Measurements from ENCODE around the gene EHD4. TPM values are rescaled to one million over a fixed set of nuclear protein-coding genes. Genes with fewer than 3 reads are reported as not detected.

EHD4 gene
- polyA plus RNA-seq, 1 of the 3 experiments (the other 2 are of a cell fraction): 17.5 TPM

GRCh38 chr15:42018306-42019224 is 46.2 kb upstream of the EHD4 start:
- WGBS (ENCODE audit: low lambda C conversion rate): 45% methylated on average over 5 of the region's 6 CpGs
- CTCF ChIA-PET: interaction anchor here (0.6 to 2.1 kb wide), 10 partner anchors 15 to 66 kb away, joined by 3 to 9 read pairs (median 4); no protein-coding TSS in a partner anchor
- Histone ChIP-seq H3K36me3 (replicated peaks in 1 of 2; ENCODE audit: control insufficient read depth in 1 of 2, insufficient read depth in 2 of 2, low read length in 1 of 2) (no peaks in the 10 kb centered on the region), H3K4me2 (no peak overlapping the region), H2AFZ (ENCODE audit: low read depth) (no peak overlapping the region), H3K27me3 (ENCODE audit: insufficient read depth) (peaks cover 9% of the 10 kb centered on the region; the same call in 1 of the 2 replicates), H3K79me2 (ENCODE audit: insufficient read depth) (no peaks in the 10 kb centered on the region), H3K4me3 (ENCODE audit: low read depth in 2 of 2, low read length in 1 of 2) (no peak overlapping the region), H3F3A (replicated peaks; ENCODE audit: insufficient read depth) (no peaks in the 10 kb centered on the region), H4K20me1 (ENCODE audit: insufficient read depth) (no peaks in the 10 kb centered on the region), H3K9me2 (no peaks in the 10 kb centered on the region), H3K4me1 (ENCODE audit: control insufficient read depth in 1 of 2, insufficient read depth in 2 of 2, low read depth in 1 of 2, low read length in 1 of 2) (peaks cover 0 to 18% of the 10 kb centered on the region in 2 experiments; a peak in 1 of 4 replicates), H3K9ac (no peak overlapping the region), H3K27ac (ENCODE audit: low read depth in 2 of 2, low read length in 1 of 2) (no peak overlapping the region; a peak in 1 of 4 replicates), H3K9me3 (no peaks in the 10 kb centered on the region)
- peak; percentile 52 for DNase-seq
- POLR2A ChIA-PET: no interaction called here
- TF ChIP-seq USF2 (IDR thresholded peaks at IDR 0.05; ENCODE audit: borderline replicate concordance, low read depth, low read length) (no peak), GATA2 (CRISPR knock-in tag; IDR thresholded peaks at IDR 0.05) (peak; percentile 78), NFIC (IDR thresholded peaks at IDR 0.05; ENCODE audit: borderline replicate concordance) (no peak), REST (IDR thresholded peaks at IDR 0.05; ENCODE audit: low read depth, low read length) (no peak), CHD2 (IDR thresholded peaks at IDR 0.05; ENCODE audit: low read length, partially characterized antibody) (peak; percentile 16), EP300 (IDR thresholded peaks at IDR 0.05; ENCODE audit: borderline replicate concordance in 1 of 2, low read depth in 1 of 2, low read length in 1 of 2) (no peak), GABPA (IDR thresholded peaks at IDR 0.05; ENCODE audit: low read depth) (no peak), FOSL2 (IDR thresholded peaks at IDR 0.05; ENCODE audit: borderline replicate concordance, low read depth) (no peak), EZH2phosphoT487 (IDR thresholded peaks at IDR 0.05; ENCODE audit: borderline replicate concordance, low read depth) (no peak)

- peaks cover 0 to 18% of the 10 kb centered on the region in 2 experiments; a peak in 1 of 4 replicates for H3K4me1 ChIP-seq (ENCODE audit: control insufficient read depth in 1 of 2, insufficient read depth in 2 of 2, low read depth in 1 of 2, low read length in 1 of 2)
- H4K20me1 ChIP-seq (ENCODE audit: insufficient read depth): no peaks in the 10 kb centered on the region
- H3K9ac ChIP-seq: no peak overlapping the region
- POLR2A ChIA-PET: no interaction called here
- no peaks in the 10 kb centered on the region for H3K79me2 ChIP-seq (ENCODE audit: insufficient read depth)
- CTCF ChIA-PET: interaction anchor here (1.0 to 2.1 kb wide), 2 partner anchors 15 to 27 kb away, joined by 3 to 9 read pairs; no protein-coding TSS in a partner anchor
- H3K27ac ChIP-seq (ENCODE audit: low read depth in 2 of 2, low read length in 1 of 2): no peak overlapping the region
- no peak overlapping the region for H3K4me2 ChIP-seq
- DNase-seq: no peak
- no peaks in the 10 kb centered on the region for H3K36me3 ChIP-seq (replicated peaks in 1 of 2; ENCODE audit: control insufficient read depth in 1 of 2, insufficient read depth in 2 of 2, low read length in 1 of 2)
- no peaks in the 10 kb centered on the region for H3K9me2 ChIP-seq
- no peaks in the 10 kb centered on the region for H3K9me3 ChIP-seq
- H3K4me3 ChIP-seq (ENCODE audit: low read depth in 2 of 2, low read length in 1 of 2): no peak overlapping the region
- H2AFZ ChIP-seq (ENCODE audit: low read depth): no peak overlapping the region
- 30% methylated on average over 2 of the region's 6 CpGs for WGBS (ENCODE audit: low lambda C conversion rate)
- no peaks in the 10 kb centered on the region for H3F3A ChIP-seq (replicated peaks; ENCODE audit: insufficient read depth)
- peaks cover 9% of the 10 kb centered on the region; the same call in 1 of the 2 replicates for H3K27me3 ChIP-seq (ENCODE audit: insufficient read depth)
- TF ChIP-seq CTCF (IDR thresholded peaks at IDR 0.05) (no peak), GABPA (IDR thresholded peaks at IDR 0.05; ENCODE audit: low read depth) (no peak), REST (IDR thresholded peaks at IDR 0.05; ENCODE audit: low read depth, low read length) (no peak), JUND (IDR thresholded peaks at IDR 0.05) (no peak), RFX5 (IDR thresholded peaks at IDR 0.05; ENCODE audit: low read length) (no peak), RCOR1 (IDR thresholded peaks at IDR 0.05; ENCODE audit: low read length) (no peak), RAD21 (IDR thresholded peaks at IDR 0.05; ENCODE audit: low read length) (no peak)
These were observed 44.6 kb upstream of the EHD4 start for GRCh38 chr15:42016971-42017370.

Data from SK-N-SH (cell line).